ENCODE results near the gene RTN4R.

RTN4R gene

DNA sequence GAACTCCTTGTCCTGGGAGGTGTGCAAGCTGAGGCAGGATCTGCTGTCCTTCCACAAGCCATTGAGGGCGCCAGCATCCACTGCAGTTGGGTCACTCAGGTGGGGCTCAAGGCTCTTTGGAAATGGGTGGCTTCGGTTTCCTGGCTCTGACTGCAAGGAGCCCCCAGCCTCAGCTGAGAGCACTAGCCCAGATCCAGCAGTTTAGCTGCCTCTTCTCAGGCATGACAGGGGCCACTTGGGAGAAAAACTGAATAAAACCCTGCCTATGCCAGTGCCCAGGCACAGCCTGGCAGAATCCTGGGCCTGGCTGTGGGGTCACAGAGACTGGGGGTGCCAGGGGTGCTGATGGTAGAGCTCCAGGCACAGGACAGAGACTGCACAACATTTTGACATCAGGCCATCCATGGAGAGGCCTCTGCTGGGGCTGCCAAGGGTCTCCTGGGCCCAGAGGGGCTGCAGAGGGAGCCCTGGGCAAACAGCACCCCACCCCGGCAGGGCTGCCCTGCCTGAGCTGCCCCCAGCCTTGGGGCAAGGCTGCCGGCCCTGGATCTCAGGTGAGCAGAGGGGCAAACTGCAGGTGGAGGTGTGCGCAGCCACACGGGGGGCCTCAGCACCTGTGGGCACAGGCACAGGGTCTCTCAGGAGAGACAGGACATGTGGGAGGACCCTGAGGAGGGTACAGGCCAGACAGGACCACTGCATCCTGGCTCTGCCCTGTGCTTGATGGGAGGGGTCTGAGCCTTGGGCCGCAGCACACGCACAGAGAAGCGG lies 28.3 kb downstream of the RTN4R start:
- no peak for DNase-seq

DNA sequence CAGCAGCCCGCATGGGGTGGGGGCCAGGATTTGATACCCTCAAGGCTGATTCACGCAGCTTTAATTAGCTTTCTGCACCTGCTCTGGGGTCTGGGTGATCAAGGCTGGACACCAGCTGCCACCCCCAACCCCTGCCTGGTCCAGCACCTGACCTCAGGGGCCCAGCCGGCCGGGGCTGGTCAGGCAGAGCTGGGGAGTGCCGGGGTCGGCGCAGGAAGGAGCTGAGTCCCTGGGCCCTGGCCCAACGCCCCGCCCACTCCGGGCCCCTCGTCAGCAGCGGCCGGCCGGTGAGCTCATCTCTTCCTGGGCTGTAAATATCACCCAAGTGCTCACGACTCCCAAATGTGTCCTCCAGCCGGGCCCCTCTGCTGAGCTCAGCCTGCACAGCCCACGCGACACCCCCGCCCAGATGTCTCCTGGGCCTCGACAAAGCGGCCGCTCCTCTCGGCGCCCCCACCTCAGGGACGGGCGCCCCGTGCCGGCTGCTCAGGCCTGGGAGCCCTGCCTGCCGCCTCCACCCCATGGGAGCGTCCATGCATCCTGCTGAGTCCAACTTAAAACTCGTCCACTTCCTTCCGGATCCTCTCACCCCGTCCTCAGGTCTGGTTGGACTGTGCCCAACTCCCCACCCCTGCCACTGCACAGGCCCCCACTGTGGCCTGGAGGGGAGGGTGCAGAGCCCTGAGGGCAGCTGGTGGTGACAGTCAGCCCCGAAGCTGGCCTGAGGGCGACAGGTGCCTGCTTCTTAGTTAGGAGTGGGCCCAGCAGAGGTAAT lies 29.0 kb downstream of the RTN4R start:
- peak; percentile 58 for DNase-seq

DNA sequence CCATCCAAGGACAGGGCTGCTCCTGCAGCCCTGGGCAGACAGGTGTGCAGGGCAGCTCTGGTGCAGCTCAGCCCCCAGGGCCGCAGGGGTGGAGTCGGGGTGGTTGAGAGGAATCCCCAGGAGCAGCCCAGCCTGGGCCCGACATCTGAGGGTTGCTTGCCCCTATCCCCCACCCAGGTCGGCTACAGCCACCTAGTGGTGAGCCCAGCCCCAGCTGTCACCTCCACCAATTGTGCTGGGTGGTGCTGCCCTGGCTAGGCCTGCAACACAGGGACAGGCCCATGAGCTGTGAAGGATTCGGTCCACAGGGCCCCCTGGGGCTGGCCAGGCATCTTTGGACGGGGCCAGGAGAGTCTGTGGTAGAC lies 29.6 kb downstream of the RTN4R start:
- peak; percentile 82 for DNase-seq

DNA sequence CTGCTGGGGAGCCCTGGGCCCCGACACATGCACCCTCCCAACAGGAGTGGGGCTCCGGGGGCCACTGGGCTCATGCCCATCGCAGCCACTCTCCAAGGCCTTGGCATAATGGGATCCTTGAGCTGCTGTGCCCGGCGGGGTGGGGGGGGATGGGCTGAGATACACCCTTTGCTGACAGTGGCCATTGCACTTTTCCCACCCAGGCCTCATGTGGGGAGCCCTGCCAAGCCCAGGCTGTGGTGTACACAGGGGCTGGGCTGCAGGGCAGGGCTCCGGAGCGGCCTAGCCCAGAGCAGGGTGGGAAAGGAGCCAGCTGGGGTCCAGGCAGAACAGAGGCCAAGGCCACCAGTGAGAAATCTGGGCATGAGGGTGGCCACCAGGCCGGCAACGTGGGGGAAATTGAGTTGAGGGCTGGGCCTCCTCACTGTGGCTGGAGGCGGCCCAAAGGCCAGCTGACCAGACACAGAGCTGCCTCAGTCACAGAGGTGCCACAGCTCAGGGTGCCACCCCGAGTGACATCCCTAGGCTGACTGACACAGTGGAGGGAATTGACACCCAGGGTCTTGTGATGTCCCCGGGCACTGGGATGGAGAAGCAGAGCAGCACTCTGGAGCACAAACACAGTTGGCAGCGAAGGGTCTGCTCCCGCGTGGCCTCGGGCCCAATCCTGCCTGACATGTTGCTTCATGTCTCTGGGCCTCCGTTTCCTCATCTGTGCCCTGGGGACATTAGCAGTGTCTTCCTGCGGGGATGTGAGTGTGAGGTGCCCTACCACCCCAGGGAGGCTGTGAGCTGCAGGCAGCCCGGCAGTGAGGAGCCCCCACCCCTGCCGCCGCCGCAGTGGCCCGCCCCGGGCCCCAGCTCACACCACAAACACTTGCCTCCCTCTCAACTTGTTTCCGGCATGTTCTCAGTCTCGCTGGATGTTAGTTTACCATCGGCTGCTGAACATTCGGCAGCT lies 30.4 kb downstream of the RTN4R start:
- DNase-seq: no peak

DNA sequence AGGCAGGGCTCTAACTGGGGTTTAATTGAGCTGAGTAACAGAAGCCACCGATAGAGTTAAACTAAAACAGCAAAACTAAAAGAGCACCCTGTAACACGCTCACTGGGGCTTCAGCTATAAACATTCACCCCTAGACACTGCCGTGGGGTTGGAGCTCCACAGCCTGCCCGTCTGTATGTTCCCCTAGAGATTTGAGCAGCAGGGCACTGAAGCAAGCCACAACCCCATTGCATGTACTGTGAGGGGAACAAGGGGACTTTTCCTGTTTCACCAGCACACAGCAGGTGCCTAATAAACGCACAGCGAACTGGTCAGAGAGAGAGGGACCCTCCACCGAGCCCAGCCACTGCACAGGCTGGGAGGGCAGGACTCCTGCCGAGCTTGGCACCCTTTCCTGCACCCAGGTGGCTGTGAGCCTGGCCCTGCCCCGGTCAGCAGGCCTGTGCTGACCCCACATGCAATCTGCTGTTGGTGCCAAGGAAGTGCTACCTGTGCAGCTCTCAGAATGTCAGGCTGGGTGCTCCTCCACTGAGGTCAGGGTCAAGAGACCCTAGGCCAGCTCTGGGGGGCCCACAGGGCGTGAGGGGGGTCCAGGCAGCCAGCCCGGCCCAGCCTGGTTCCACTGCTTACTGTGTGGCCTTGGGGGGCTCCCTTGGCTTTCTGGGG lies 31.9 kb downstream of the RTN4R start:
- no peak for DNase-seq

DNA sequence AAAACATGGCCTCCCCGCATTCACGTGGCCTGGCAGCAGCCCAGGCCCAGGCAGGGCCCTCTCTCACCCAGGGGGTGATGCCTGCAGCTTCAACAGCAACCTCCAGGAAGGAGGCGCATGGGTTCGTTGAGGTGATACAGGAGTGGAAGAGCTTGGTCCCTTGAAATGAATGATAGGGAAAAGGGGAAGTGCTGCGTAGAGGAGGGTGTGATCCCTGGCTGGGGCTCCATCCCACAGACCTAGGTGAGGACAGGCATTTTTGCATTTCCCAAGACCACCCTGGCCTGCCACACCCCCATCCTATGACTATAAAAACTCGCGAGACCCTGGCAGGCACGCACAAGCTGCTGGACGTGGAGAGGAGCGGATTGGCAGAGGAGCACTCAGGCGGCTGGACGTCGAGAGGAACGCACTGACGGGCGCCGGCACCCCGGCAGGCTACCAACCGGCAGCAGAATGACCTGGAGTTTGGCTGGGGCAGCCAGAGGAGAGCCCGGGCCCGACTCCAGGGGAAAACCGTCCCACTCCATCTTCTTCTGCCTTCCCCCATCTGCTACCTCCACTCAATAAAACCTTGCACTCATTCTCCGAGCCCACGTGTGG lies 32.6 kb downstream of the RTN4R start:
- no peak for DNase-seq

DNA sequence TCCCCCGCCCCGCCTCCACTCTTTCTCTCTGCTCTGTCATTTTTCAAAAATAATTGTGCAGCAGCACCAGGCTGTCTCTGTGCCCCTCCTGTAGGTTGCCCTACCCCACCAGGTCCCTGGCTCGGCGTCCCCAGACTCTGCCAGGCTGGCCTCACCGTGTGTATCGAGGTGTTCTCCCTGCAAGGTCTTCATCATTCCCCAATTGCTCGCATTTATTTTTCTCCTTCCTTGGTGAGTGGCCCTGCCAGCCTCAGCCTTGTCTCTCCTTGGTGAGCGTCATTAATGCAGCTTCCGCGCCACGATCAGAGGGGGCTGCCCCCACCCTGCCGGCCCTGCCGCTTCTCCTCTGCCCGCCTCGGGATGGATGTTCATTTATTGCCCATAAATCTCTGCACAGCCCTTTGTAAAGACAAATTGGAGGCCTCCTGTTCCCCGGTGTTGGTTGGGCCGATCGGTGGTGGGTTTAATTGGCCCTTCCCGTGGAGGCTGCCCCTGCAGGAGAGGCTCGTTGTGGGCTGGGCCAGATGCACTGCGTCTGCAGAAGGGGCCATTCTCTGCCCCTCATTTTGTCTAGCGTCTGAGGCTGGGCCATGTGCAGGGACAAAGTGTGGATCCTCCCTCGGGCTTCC lies 33.2 kb downstream of the RTN4R start:
- DNase-seq: no peak

DNA sequence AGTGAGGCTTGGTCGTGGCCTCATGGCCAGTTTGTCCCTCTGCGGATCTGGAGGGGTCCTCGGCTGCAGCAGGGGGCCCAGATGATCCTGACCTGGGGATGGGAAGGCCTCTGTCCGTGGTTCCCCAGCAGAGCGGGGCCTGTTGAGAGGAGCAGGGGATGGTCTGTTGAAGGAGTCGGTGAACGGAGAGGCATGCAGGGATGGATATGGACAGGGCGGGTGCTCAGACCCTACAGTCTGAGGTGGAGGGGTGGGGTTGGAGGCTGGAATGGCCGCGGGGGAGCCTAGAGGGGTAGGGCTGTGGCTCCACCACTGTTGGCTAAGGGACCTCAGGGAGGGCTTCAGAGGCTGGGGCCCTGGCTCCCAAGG lies 33.8 kb downstream of the RTN4R start:
- DNase-seq: no peak

DNA sequence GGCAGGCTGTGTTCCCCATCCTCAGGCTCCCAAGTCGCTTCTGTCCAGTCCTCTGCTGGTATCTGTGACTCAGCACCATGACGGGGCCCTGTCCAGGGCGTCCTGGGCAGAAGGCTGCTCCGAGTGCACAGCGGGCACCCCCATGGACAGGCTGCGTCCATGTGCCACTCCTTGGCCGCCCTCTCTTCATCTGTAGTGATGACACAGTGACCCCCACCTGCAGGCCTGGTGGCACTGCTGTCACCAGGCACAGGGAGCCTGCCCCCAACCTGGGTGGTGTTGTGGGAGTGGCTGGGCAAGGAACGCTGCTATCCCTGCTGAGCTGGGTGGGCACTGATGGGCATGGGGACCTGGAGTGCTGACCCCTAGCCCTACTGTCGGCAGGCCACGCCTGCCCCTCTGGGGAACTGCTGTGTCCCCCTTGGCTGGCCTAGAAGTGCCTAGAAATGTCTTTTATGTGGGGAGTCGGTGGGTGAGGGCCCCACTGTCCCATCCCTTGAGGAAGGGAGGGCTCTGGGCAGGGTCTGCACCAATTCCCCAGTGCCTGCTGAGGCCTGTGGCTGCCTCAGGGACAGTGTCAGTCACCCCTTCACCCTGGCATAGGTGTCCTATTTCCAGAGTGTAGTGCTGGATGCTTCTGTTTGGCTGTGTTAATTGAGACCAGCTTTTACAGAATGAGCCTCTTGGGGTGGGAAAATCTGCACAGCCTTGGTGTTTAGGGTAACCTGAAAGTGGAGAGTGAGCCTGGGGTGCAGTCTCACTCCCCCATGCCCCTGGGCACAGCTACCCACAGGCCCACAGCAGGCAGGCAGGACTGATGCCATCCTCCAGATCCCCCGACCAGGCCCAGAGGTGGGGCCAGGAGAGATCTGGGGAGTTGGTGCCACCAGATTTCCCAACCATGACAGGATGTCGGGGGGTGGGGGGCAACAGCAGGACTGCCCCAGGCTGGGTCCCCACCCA lies 34.5 kb downstream of the RTN4R start:
- DNase-seq: no peak

DNA sequence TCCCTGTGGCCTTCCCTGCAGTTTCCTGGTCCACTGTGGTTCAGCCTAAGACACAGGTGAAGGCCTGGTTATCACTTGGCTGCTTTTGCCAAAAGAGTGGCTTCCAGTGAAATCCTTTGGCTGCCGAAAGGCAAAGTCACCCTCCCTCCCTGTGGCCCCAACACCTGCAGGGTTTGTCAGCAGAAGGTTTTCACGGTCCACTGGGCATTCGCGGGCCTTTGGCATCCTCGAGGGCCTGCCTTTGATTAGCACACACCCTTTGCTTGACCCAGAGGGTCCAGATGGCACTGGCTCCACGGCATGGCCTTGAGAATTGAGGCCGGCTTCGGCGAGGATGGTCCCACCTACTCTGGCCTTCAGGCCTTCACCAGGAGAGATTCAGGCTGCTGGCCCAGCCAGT lies 35.3 kb downstream of the RTN4R start:
- no peak for DNase-seq

DNA sequence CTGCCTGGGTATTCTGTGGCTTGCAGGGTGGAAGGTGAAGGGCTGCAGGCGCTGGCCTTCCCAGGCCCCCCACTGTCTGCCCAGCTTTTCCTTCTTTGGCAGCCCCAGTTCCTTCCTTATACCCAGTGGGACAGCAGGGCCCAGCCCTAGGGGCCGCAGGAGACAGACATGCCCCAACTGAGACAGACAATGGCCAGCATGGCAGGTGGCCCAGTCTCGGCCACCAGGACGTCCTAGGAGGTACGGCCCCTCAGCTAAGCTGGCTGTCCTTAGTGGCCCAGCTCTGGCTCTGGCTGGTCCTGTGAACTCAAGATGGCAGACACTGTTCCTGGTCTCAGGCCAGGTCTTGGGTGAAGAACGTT lies 35.9 kb downstream of the RTN4R start:
- no peak for DNase-seq

DNA sequence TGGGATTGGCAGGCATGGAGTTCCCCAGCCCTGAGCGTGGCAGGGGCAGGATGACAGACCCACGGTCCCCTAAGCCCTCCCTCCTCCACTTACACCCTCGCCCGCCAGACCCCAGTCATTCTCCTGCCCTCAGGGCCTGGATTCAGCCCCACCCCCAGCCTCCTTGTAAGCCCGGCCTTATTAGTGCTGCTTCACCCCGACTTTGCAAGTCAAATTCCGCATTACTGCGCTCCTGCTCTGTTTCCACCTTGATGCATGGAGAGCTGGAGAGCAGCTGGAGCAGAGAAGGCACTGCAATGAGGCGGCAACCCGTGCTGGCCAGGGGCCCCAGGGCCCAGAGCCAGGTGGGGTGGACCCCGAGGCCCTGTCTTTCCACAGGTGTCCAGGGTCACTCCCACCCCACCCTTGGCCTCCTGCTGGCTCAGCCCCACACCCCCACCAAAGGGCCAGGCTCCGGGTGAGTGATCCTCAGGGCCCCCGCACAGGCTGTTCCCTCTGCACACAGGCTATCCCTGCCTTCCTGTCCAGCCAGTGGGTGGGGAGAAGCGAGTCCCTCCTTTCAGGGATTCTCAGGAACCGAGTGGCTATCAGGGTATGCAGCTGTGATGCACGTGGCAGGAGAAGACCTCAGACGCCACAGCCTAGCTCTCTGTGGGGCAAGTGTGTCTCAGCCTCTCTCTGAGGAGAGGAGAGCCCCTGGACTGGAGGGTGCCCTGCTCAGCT lies 36.4 kb downstream of the RTN4R start:
- DNase-seq: no peak

DNA sequence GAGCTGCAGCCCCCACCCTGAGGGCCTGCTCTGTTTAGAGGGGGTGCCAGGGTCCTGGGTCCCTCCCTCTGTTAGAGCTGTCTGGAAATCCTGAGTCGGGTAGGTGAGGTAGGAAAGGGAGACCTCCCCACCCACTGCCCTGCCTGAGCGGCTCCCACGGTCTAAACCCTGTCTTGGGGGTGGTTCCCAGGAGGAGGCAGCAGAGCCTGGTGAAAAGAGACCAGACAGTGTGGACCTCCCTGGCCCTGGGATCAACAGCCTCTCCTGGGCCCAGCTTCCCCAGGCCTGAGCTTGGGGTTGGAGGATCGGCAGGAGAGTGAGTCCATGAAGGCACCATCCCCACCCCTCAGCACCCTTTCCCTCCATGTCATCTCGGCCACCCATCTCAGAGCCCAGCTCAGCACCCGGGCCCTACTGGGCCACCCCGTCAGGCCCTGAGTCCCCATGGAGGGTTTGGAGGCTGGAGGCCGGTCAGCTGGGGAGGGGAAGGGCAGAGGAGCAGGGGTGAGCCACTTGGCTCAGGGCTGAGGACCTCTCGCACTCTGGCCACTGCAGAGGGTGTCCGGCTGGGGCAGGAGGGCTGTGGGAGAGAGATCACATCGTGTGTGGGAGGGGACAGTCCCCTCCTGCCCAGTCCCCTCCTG lies 37.2 kb downstream of the RTN4R start:
- no peak for DNase-seq

DNA sequence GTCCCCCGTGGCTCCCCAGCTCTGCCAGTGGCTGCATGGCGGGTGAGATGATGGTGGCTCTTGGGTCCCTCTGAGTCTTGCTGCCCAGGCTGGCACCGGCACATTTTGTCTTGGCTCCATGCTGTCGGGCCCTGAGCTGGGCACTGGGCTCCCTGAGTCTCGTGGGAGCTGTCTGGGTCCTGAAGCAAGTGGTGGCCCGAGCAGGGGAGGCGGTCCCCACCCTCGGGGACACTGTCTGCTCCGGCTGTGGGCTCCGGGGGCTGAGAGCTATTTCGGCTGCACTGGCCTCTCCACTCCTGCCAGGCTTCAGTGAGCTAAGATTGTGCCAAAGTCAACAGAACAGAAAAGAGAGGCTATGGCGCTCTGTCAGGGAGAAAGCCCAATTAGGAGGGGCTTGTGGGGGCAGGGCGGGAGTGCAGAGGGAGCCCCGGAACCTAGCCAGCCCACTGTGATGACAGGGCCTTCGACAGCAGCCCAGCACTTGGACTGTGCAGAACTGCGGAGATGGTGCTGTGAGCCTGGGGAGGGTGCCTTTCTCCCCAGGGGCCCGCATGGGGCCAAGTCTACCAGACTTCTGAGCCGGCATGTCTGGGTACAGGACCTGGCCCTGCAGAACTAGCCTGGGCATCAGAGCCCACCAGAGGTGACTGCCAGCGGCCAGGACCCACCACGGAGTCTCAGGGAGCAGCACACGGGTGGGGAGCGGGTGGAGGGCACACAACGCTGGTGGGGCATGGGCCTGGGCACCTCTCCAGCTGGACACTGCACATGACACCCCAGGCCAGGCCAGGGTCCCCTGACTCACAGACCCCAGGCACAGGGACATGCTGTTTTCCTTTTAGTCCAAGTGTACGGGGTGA lies 38.0 kb downstream of the RTN4R start:
- no peak for DNase-seq

DNA sequence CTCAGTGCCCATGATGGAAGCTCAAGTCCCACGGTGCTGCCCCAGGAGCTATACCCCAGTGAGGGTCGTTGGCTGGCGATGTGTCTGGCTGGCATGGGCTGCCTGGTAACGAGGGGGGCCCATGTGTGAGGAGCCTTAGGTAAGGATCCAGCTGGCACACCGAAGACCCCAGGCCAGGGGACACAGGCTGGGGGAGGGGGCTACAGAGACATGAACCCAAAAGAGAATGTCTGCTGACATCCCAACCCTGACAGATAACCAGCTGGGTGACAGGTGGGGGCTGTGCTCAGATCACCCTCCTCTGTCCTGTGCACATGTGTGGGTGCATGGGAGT lies 39.2 kb downstream of the RTN4R start:
- DNase-seq: no peak

DNA sequence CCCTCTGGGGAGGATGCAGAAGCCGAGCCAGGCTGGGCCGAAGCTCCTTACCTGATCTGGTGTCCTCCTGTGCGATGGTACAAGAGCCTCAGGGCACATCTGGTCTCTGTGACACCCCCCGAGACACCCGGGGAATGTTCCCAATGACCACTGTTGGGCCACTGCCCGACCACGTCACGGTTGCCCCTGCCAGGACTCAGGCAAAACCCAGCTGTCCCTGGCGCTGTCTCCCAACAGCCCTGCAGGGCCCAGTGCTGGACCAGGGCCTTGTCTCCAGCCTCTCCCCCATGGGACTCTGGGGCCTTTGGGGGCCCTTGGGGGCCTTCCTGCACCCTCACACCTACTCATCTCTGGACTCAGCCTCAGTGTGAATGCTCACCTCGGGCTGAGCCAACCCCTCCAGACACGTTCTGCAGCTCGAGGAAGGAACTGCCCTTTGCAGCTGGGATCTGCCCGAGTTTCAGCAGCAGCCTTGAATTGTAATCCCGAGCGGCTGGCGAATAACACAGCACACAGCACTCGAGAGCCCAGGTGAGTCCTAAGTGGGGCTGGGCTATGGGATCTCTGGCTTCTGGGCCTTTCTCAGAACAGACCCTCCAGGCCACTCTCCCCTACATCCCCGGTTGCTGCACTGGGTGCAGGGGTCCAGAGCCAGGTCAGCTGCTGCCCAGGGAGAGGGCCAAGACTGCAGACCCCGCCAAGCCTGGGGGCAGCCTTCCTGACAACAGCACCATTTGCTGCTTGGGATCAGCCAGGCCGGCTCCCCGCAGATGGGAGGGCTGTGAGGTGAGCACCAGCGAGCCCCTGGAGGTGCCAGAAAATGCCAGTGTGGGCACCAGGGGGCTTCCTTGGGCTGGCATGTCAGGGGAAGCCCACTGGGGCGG lies 39.8 kb downstream of the RTN4R start:
- no peak for DNase-seq

DNA sequence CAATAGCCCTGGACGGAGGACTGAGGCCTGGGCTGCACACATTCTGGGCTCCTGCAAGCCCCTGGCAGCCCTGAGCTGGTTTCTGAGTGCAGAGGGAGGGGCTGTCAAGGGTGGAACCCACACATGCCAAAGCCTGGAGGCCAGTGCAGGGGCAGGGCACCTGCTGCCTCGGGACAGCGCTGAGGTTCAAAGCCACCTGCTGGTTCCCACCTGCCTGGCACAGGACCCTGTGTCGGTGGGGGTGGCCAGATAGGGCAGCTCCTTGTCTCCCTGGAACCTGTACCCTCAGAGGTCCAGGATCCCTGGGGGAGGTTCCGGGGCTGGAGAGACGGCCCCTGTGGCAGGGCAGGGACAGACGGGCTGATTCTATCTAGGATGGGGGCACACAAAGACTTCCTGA lies 40.8 kb downstream of the RTN4R start:
- DNase-seq: no peak
